ENCODE results near the gene PRKCE. TPM values are rescaled to one million over a fixed set of nuclear protein-coding genes. Genes with fewer than 3 reads are reported as not detected.
"Not testable (repeated sequence)": the region's sequence is repeated elsewhere in the genome, so short reads cannot be mapped to it uniquely, and the experiment has no call there.

Gene PRKCE
- total RNA-seq, 6 experiments from 2014 or later: 5.2 to 18.8 (median 11.0) TPM

DNA sequence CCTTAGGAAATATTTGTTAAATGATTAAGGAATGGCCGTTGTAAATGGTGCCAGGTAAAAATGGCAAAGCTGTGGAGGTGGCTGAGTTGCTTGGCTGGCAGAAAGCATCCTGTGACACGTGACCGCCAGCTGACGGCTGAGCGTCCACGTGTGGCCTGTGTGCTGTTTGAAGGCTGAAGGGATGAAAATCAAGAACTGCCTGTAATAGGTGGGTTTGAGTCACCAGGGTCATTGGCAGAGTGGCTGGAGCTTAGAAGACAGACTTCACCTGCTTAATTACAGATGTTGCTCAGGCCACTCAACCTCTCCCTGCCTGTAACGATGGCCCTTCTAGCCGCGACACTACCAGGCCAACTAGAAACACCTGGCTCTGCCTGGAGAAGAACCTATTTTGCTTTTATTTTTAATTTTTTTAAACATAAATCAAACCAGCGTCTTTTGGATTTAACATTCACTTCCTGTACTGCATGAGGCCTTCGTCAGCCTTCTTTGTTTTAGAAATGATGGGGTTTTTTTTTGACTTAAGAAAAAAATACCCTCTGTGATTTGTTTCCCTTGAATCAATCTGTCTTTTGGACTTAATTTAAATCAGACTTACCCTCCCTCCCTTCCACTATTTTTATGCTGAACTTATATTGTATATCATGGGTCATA lies 206.5 kb downstream of the PRKCE start:
- ATAC-seq (peak in 2 of 4 donors; percentile 29 to 58), DNase-seq (peak in 1 of 3 donors; percentile 57)
- 51% methylated on average over 10 of the region's 11 CpGs for WGBS (ENCODE audit: insufficient coverage, low coverage, low lambda C conversion rate, missing lambda C conversion rate)
- no peak for TF ChIP-seq POLR2A (IDR thresholded peaks at IDR 0.05)
- TF ChIP-seq, protein P1, sequence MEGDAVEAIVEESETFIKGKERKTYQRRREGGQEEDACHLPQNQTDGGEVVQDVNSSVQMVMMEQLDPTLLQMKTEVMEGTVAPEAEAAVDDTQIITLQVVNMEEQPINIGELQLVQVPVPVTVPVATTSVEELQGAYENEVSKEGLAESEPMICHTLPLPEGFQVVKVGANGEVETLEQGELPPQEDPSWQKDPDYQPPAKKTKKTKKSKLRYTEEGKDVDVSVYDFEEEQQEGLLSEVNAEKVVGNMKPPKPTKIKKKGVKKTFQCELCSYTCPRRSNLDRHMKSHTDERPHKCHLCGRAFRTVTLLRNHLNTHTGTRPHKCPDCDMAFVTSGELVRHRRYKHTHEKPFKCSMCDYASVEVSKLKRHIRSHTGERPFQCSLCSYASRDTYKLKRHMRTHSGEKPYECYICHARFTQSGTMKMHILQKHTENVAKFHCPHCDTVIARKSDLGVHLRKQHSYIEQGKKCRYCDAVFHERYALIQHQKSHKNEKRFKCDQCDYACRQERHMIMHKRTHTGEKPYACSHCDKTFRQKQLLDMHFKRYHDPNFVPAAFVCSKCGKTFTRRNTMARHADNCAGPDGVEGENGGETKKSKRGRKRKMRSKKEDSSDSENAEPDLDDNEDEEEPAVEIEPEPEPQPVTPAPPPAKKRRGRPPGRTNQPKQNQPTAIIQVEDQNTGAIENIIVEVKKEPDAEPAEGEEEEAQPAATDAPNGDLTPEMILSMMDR (IDR thresholded peaks at IDR 0.05): no peak
- Histone ChIP-seq H3K36me3 (no peaks in the 10 kb centered on the region), H3K9me3 (no peaks in the 10 kb centered on the region), H3K27me3 (no peaks in the 10 kb centered on the region), H3K4me3 (no peak overlapping the region), H3K27ac (no peak overlapping the region), H3K4me1 (no peaks in the 10 kb centered on the region)
- intact Hi-C loops (cut with DNase I): no loop called here

DNA sequence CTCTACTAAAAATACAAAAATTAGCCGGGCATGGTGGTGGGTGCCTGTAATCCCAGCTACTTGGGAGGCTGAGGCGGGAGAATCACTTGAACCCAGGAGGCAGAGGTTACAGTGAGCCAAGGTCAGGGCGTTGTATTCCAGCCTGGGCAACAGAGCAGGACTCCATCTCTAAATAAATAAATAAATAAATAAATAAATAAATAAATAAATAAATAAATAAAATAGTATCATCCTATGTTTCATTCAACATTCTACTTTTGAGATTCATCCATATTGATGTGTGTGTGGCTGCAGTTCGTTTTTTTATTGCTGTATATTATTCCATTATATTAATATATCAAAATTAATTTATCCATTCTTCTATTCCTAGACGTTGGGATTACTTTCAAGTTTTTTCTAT lies 207.4 kb downstream of the PRKCE start:
- H3K36me3 ChIP-seq; H3K9me3 ChIP-seq; H3K4me3 ChIP-seq; intact Hi-C loops (cut with DNase I); H3K4me1 ChIP-seq; H3K27me3 ChIP-seq; ATAC-seq; H3K27ac ChIP-seq; DNase-seq: not testable (repeated sequence)
- 74% methylated on average over 5 of the region's 5 CpGs for WGBS (ENCODE audit: insufficient coverage, low coverage, low lambda C conversion rate, missing lambda C conversion rate)

GRCh38 chr2:45859682-45860081 lies 208.2 kb downstream of the PRKCE start:
- Histone ChIP-seq H3K27me3 (no peaks in the 10 kb centered on the region), H3K9me3 (no peaks in the 10 kb centered on the region), H3K27ac (no peak overlapping the region), H3K36me3 (no peaks in the 10 kb centered on the region), H3K4me3 (no peak overlapping the region), H3K4me1 (no peaks in the 10 kb centered on the region)
- intact Hi-C loops (cut with DNase I): no loop called here
- no peak for TF ChIP-seq POLR2A (IDR thresholded peaks at IDR 0.05)
- TF ChIP-seq, protein P1 (IDR thresholded peaks at IDR 0.05): no peak
- DNase-seq (no peak), ATAC-seq (no peak)
- WGBS (ENCODE audit: insufficient coverage, low coverage, low lambda C conversion rate, missing lambda C conversion rate): 92% methylated on average over 1 of the region's 1 CpG

DNA sequence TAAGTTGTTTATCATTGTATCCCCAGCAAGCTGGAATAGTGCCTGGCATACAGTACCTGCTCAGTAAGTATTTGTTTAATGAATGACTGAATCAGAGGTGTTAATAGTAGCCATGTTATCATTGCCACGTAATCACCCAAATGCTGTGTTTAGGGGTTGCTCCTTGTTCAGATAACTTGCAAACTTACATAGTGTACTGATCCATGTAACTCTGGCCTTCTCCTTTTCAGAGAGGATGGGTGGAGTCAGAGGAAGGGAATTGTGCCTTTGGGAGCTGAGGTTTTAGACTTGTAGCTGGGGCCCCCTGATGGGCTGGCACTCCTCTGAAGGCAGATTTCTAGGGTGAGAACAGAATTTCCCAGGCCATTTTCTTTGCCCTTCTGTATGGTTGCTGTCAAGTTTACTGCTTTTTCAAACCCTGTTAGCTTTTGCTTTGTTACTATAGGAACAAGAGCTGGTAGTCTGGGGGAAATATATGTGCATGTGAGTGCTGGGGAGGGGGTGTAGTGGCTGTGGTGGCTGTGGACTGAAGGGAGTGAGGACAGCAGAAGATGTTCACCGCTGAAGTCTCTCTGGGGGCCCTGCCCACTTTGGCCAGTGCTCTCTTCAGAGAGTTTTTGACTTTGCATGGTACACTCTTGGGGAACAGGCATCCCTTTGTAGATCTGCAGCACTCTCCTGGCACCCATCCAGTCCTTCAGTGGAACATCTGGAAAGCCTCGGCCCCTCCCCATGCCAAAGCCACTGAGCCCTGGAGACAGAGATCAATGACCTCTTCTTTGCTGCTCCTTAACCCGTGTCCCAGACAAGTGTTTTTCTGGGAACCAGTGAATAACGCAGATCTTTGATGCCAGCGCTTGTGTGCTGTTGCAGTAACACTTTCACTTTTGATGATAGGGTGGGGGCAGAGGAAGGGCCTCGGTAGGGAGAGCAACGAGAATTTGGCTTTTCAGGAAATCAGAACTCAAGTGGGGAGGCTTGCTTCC lies 209.0 kb downstream of the PRKCE start:
- no peaks in the 10 kb centered on the region for H3K4me1 ChIP-seq
- 44% methylated on average over 7 of the region's 8 CpGs for WGBS (ENCODE audit: insufficient coverage, low coverage, low lambda C conversion rate, missing lambda C conversion rate)

More for the DNA sequence above, 209.0 kb downstream of the PRKCE start:
- ATAC-seq (peak; percentile 43 to 74 (median 58)), DNase-seq (peak in 1 of 3 donors; percentile 52)
- TF ChIP-seq, protein P1 (IDR thresholded peaks at IDR 0.05): no peak
- no peak for TF ChIP-seq POLR2A (IDR thresholded peaks at IDR 0.05)
- no peaks in the 10 kb centered on the region for H3K27me3 ChIP-seq
- no peak overlapping the region for H3K27ac ChIP-seq
- intact Hi-C loops (cut with DNase I): no loop called here
- no peaks in the 10 kb centered on the region for H3K9me3 ChIP-seq
- H3K4me3 ChIP-seq: no peak overlapping the region
- no peaks in the 10 kb centered on the region for H3K36me3 ChIP-seq
